MCF 10A (cell line): ENCODE results near the gene GRIFIN. TPM values are rescaled to one million over a fixed set of nuclear protein-coding genes. Genes with fewer than 3 reads are reported as not detected.

Experiments used
- BruUV-seq: library from RNA; stranded (reverse); fragments of 400-500 nt; replicated peaks from 2 replicates; lab custom pipeline; 2021; lab: Mats Ljungman, UMichigan
- CTCF ChIA-PET: fragments of 300-600 bp; sonication (Branson Sonifier 250); formaldehyde crosslinking; extraction: SDS; loops from one replicate; lab custom pipeline; 2021; ENCODE audit warnings: antibody characterized with exemption, inconsistent platforms; lab: Yijun Ruan, JAX
- POLR2A ChIA-PET: fragments of 300-600, 350-650 bp; sonication (Branson Sonifier 250); formaldehyde crosslinking; extraction: SDS; loops from one replicate; lab custom pipeline; 2020; ENCODE audit warnings: antibody characterized with exemption, inconsistent platforms; lab: Yijun Ruan, JAX
- DNase-seq: peaks from one replicate; pipeline ENCODE4 v3.0.0-alpha.2; 2018; ENCODE audit not compliant: unreplicated experiment
- H3K27ac Mint-ChIP-seq: one replicate; pipeline ENCODE4 v1.8.0; 2022; ENCODE audit warnings: mild to moderate bottlenecking, low read depth, mixed read lengths; ENCODE audit not compliant: unreplicated experiment
- H3K27me3 Mint-ChIP-seq: one replicate; pipeline ENCODE4 v1.8.0; 2022; ENCODE audit warnings: mixed read lengths; ENCODE audit not compliant: insufficient read depth, unreplicated experiment
- H3K36me3 Mint-ChIP-seq: one replicate; pipeline ENCODE4 v1.8.0; 2022; ENCODE audit warnings: mild to moderate bottlenecking, moderate library complexity, mixed read lengths; ENCODE audit not compliant: insufficient read depth, unreplicated experiment
- H3K4me1 Mint-ChIP-seq: one replicate; pipeline ENCODE4 v1.8.0; 2022; ENCODE audit warnings: mixed read lengths; ENCODE audit not compliant: insufficient read depth, unreplicated experiment
- H3K4me3 Mint-ChIP-seq: one replicate; pipeline ENCODE4 v1.8.0; 2022; ENCODE audit warnings: mild to moderate bottlenecking, moderate library complexity, mixed read lengths; ENCODE audit not compliant: unreplicated experiment
- H3K9me3 Mint-ChIP-seq: one replicate; pipeline ENCODE4 v1.8.0; 2022; ENCODE audit warnings: mixed read lengths; ENCODE audit not compliant: unreplicated experiment
- intact Hi-C: fragments of 100-400 bp; cut with micrococcal nuclease; formaldehyde crosslinking; loops from 2 replicates; pipeline ENCODE4 v1.14.1; 2022
- total RNA-seq: library from RNA; stranded (reverse); gene quantifications from 2 replicates; pipeline ENCODE4 v1.2.3, GENCODE V29; 2022
- TF ChIP-seq, protein P1 (sequence below): fragments of 200-600 bp; IDR thresholded peaks from one replicate; pipeline ENCODE4 v1.8.0; 2022; ENCODE audit warnings: antibody characterized with exemption, mild to moderate bottlenecking; ENCODE audit not compliant: unreplicated experiment

GRIFIN gene
- total RNA-seq, 1 experiment from 2014 or later, result not detected

GRCh38 chr7:2438775-2439174, 37.4 kb downstream of the GRIFIN start:
- TF ChIP-seq, protein P1, sequence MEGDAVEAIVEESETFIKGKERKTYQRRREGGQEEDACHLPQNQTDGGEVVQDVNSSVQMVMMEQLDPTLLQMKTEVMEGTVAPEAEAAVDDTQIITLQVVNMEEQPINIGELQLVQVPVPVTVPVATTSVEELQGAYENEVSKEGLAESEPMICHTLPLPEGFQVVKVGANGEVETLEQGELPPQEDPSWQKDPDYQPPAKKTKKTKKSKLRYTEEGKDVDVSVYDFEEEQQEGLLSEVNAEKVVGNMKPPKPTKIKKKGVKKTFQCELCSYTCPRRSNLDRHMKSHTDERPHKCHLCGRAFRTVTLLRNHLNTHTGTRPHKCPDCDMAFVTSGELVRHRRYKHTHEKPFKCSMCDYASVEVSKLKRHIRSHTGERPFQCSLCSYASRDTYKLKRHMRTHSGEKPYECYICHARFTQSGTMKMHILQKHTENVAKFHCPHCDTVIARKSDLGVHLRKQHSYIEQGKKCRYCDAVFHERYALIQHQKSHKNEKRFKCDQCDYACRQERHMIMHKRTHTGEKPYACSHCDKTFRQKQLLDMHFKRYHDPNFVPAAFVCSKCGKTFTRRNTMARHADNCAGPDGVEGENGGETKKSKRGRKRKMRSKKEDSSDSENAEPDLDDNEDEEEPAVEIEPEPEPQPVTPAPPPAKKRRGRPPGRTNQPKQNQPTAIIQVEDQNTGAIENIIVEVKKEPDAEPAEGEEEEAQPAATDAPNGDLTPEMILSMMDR, result no peak
- ChIA-PET CTCF (interaction anchor here (0.6 to 1.5 kb wide), 3 partner anchors 11 to 122 kb away, joined by 3 to 4 read pairs (median 4); no protein-coding TSS in a partner anchor), POLR2A (no interaction called here)
- DNase-seq, result no peak
- Mint-ChIP-seq H3K36me3 (peaks cover 17% of the 10 kb centered on the region), H3K27me3 (no peaks in the 10 kb centered on the region), H3K4me3 (peak overlapping the region; percentile 28), H3K9me3 (no peaks in the 10 kb centered on the region), H3K27ac (peak overlapping the region; percentile 7), H3K4me1 (peaks cover 22% of the 10 kb centered on the region)
- intact Hi-C loops, result loop anchor here (2.0 kb wide), 1 partner anchor 36 kb away; the partner anchor contains the start of gene CHST12
- no TSS peak for BruUV-seq

DNA sequence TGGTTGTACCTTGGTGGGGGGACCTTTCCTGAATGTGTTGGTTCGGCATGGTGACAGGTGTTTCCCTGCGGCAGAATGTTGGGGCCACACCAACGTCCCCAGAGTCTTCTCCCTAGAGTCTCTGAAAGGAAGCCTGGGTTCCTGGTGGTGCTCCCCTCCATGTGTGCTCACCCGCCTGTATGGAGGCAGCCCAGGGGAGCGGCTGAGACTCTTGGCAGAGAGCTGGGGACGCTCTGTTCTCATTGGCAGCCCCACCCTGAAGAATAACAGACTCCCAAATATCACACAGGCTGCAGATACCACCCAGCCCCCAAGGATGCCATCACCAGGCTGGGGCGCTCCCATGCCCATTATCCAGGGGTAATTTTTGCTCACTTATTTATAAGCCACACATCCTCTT, 38.0 kb downstream of the GRIFIN start:
- BruUV-seq, result no TSS peak
- H3K27me3 Mint-ChIP-seq, result no peaks in the 10 kb centered on the region
- TF ChIP-seq, protein P1, result no peak
- intact Hi-C loops, result loop anchor here (2.0 kb wide), 1 partner anchor 35 kb away; the partner anchor contains the start of gene CHST12
- peaks cover 22% of the 10 kb centered on the region for H3K4me1 Mint-ChIP-seq
- H3K36me3 Mint-ChIP-seq, result peaks cover 20% of the 10 kb centered on the region
- POLR2A ChIA-PET, result interaction anchor here (1.0 to 1.3 kb wide), 2 partner anchors 9 to 83 kb away, joined by 3 to 4 read pairs; no protein-coding TSS in a partner anchor
- no peaks in the 10 kb centered on the region for H3K9me3 Mint-ChIP-seq
- peak overlapping the region; percentile 28 for H3K4me3 Mint-ChIP-seq
- DNase-seq, result peak; percentile 22
- H3K27ac Mint-ChIP-seq, result peak overlapping the region; percentile 7
- CTCF ChIA-PET, result interaction anchor here (1.5 kb wide), 1 partner anchor 10 kb away, joined by 4 read pairs; no protein-coding TSS in a partner anchor

DNA sequence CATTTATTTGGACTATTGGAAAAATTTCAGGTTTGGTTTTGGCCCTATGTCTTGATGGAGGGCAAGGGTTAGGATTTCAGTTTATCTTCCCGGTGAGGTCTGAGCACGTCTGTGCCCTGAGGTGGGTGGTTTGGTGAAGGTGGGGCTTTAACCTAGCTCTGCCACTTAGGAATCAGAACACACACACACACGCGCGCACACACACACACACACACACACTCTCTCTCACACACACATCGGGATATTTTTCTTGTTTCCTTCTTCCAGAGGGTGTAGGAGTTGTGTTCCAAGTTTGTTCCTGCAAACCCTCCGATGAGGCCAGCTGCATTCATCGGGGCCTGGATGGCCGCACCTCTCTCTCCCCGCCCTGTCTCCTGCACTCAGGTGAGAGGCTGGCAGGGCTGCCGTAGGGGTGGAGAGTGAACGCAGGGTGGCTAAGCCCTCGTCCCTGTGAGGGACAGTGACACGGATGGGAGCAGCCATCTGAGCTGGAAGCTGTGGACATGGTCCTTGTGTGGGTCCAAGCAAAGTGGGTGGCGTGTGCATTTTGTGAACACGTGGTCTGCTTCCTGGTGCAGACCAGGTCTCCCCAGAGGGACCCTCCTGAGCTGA, 38.6 kb downstream of the GRIFIN start:
- POLR2A ChIA-PET, result interaction anchor here (0.7 to 1.3 kb wide), 3 partner anchors 9 to 144 kb away, joined by 3 to 4 read pairs (median 3); no protein-coding TSS in a partner anchor
- intact Hi-C loops, result loop anchor here (2.0 kb wide), 1 partner anchor 35 kb away; the partner anchor contains the start of gene CHST12
- H3K9me3 Mint-ChIP-seq, result no peaks in the 10 kb centered on the region
- H3K27me3 Mint-ChIP-seq, result no peaks in the 10 kb centered on the region
- no peak for DNase-seq
- peaks cover 20% of the 10 kb centered on the region for H3K36me3 Mint-ChIP-seq
- no peak overlapping the region for H3K4me3 Mint-ChIP-seq
- H3K27ac Mint-ChIP-seq, result peak overlapping the region; percentile 41
- peaks cover 22% of the 10 kb centered on the region for H3K4me1 Mint-ChIP-seq
- CTCF ChIA-PET, result interaction anchor here (0.7 to 1.5 kb wide), 2 partner anchors 10 to 134 kb away, joined by 4 to 8 read pairs; no protein-coding TSS in a partner anchor
- no TSS peak for BruUV-seq
- TF ChIP-seq, protein P1, result no peak

DNA sequence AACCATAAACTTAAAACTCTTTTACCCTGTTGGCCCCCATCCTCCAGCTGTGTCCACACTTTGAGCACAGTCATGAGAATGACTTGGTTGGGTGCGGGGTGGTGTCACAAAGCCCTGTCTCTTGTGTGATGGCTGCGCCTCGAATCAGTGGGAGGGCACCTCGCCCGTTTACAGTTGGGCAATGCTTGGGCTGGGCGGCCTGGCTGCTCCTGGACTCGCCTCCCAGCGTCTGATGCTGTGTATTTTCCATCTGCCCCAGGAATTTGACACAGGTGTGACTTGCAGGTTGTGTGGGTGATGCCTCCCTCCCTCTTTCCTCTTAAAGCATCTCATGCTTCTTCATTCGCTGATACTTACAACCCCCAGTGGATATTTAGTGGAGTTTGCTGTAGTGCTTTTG, 39.1 kb downstream of the GRIFIN start:
- TF ChIP-seq, protein P1, result no peak
- peak overlapping the region; percentile 41 for H3K27ac Mint-ChIP-seq
- H3K4me3 Mint-ChIP-seq, result no peak overlapping the region
- ChIA-PET CTCF (interaction anchor here (0.7 to 1.5 kb wide), 2 partner anchors 9 to 134 kb away, joined by 4 to 8 read pairs; no protein-coding TSS in a partner anchor), POLR2A (interaction anchor here (0.7 to 1.3 kb wide), 3 partner anchors 8 to 143 kb away, joined by 3 to 4 read pairs (median 3); no protein-coding TSS in a partner anchor)
- no TSS peak for BruUV-seq
- peaks cover 22% of the 10 kb centered on the region for H3K4me1 Mint-ChIP-seq
- no peaks in the 10 kb centered on the region for H3K9me3 Mint-ChIP-seq
- no peaks in the 10 kb centered on the region for H3K27me3 Mint-ChIP-seq
- DNase-seq, result no peak
- peaks cover 20% of the 10 kb centered on the region for H3K36me3 Mint-ChIP-seq
- intact Hi-C loops, result no loop called here
